ENCODE results near the gene NUMB.
"Not testable (repeated sequence)": the region's sequence is repeated elsewhere in the genome, so short reads cannot be mapped to it uniquely, and the experiment has no call there.

The NUMB gene

DNA sequence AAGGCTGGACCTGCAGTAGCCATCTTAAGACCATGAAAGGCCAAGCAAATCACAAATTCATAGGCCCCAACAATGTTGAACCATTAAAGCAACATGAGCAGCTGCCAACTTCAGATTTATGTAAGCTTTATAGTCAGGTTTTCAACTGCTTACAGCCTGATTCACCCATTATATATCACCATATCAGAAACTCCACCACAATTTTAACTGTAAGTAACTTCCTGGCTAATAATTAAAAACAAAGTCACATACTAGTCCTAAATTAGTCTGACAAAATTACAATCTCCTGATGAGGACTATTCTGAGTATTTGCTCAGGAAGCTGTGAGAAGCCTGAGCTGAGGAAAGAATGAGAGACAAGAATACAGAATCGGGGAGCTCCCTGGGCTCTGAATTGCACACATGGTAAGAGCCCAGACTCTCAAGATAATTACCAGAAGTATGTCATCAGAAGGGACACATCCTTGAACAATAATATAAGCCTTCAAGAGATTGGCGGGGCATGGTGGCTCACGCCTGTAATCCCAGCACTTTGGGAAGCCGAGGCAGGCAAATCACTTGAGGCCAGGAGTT, 55.1 kb downstream of the NUMB start:
- DNase-seq: no peak

DNA sequence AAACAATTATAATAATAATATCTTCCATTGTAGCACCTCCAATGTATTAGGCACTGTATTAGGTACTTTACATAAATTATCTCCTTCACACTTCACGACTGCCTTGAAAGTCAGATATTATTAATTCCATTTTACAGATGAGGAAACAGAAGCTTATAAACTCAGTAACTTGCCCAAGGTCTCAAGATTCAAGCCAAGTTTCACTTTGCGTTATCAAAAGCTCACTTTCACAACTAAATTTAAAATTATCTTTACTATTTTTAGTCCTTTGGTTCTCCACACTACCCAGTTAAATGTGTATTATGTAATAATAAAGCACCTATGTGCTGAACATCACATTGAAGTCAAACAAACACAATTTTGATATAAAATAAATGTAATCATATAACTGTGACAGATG, 55.8 kb downstream of the NUMB start:
- no peak for DNase-seq

DNA sequence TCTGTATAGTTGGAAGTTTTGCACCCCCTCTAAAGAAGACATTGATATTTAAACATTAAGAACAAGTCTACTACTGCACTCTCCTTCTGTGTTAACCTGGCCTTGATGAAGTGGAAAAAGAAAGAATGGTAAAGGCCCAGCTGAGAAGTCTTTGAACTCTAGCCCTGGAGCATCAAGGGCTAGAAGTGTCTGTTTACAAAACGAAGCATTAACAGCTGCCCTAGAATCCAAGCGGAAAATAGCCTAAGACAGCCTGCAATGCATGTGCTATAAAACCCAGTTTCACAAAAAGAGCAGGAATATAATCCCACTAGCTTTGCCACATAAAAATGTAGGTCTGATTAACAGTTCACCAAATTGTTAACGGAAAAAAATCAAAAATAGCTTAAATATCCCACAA, 60.5 kb downstream of the NUMB start:
- DNase-seq: no peak

DNA sequence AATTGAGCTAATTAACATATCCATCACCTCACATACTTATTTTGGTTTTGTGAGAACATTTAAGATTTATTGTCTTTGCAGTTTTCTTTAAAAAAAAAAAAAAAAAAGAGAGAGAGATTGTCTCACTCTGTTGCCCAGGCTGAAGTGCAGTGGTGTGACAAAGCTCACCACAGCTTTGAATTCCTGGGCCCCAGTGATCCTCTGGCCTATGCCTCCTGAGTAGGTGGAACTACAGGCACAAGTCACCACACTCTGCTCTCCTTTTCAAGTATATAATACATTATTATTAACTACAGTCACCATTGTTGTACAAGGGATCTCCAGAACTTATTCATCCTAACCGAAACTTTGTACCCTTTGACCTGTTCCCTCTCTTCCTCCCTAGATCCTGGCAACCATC, 64.0 kb downstream of the NUMB start:
- DNase-seq: no peak

DNA sequence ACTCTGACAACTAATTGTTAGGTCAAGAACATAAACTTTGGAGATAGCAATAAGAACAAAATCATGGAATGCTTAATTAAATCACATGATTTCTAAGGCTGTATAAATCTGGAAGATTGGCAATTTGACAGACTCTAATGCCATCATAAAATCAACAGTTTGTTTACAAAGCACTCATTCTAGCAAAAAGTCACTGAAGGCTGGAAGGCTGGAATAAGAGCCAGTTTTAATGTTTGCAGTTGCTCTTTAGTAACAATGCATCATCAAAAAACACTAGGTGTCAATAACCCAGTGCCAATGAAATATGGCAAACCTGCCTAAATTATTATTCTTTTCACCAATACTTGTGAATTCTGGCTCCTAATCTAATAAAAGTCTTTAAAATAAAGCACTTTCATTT, 65.0 kb downstream of the NUMB start:
- no peak for DNase-seq

DNA sequence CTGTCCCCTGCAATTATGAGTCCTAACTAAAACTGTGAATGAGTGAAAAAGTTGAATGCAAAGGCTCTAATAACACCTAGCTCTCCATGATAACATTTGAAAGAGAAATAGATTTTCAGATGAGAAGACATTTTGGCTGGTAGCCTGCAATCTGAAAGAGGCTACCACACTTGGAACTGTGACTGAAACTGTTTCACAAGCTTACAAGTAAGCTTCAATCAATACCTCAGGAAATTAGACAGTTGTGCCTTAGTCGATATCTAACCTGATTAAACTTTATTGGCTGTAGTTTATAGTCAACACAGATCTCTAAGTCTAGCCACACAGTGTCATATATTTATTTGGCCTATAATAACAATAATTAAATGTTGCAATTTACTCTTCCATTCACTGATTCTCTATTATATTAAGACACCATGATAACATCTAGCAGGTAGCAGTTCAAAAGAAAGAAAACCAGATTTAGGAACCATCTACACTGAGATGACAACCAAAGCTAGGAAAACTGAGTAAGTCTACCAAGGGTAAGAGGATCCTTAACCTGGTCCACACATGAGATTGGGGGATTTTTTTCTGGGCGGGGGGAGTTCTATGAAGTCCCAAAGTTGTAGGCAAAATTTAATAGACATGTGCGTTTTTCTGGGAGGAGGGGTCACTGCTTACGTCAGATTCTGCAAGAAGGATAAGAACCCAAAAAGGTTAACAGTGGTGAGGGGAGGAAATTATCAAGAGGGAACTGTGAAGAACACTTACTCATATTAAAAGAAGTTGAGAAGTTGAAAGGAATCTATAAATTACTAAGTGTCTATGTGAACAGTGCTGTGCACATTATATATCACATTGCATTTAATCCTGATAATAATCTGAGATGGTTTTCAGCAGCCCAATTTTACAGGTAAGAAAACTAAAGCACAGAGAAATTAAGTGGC, 65.8 kb downstream of the NUMB start:
- no peak for DNase-seq

DNA sequence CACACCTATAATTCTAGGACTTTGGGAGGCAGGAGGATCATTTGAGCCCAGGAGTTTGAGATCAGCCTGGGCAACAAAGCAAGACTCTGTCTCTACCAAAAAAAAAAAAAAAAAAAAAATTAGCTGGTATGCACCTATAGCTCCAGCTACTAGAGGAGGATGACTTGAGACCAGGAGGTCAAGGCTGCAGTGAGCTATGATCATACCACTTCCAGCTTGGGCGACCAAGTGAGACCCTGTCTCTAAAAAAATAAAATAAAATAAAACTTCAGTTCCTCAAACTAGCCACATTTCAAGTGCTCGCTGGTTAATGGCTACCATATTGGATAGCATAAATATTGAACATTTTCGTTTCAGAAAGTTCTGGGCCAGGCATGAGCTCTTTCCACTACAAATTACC, 70.5 kb downstream of the NUMB start:
- DNase-seq: not testable (repeated sequence)

DNA sequence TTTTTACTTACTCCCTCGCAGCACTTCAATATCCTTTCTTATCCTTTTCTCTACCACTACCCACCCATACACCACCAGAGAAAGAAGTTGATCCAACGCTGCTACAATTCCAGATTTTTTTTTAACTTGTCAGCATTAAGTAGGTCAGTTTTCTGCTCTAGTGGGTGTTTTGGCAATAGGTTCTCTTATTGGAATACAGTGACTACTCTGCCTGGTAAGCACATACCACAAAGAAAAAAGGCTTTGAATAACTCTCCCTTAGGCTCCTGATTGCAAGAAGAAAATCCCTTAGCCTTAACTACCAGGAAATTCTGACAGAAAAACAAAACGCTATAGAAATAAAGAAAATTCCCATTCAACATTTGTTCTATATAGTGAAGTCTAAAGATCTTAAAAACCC, 72.0 kb downstream of the NUMB start:
- no peak for DNase-seq

DNA sequence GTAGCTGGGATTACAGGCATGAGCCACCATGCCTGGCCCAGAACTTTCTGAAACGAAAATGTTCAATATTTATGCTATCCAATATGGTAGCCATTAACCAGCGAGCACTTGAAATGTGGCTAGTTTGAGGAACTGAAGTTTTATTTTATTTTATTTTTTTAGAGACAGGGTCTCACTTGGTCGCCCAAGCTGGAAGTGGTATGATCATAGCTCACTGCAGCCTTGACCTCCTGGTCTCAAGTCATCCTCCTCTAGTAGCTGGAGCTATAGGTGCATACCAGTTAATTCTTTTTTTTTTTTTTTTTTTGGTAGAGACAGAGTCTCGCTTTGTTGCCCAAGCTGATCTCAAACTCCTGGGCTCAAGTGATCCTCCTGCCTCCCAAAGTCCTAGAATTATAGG, 73.3 kb downstream of the NUMB start:
- DNase-seq: not testable (repeated sequence)

DNA sequence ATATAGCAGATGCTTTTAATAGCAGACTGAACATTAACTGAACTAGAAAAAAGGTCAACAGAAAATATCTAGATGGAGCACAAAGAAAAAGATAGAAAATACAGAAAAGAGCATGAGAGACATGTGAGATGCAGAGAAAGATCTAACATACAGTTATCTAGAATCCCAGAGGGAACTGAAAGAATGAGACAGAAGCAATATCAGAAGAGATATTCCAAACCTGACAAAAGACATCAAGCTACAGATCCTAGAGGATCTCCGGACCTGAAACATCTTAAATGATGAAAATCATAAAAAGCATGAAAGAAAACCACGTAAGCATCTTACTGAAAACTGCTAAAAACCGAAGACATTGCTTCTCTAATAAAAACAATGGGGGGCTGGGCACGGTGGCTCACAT, 75.0 kb downstream of the NUMB start:
- DNase-seq: no peak

DNA sequence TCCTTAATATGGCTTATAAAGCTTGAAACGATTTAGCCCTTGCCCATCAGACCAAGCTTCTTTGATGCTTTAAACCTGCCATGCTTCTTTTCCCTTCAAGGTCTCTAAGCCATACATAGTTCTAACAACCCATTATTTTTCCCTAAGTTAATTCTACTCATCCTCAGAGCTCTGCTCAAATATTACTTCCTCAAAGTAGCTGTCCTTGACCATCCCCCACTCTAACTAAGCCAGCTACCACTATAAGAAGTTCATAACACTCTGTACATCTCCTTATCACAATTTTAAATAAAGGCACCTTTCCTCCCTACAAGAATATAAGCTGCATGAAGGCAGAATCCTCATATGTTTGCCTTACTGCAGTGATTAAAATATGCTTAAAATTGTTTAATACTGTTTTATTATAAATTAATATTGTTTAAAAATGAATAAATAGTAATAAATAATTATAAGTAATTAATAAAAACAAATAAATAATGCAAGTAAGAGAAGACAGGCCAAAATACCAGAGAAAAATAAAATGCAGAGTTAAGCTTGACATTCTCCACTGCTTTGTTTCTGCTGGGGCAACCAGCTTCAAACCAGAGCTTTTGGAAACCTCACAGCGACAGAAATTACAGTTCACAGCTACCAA, 76.8 kb downstream of the NUMB start:
- no peak for DNase-seq

DNA sequence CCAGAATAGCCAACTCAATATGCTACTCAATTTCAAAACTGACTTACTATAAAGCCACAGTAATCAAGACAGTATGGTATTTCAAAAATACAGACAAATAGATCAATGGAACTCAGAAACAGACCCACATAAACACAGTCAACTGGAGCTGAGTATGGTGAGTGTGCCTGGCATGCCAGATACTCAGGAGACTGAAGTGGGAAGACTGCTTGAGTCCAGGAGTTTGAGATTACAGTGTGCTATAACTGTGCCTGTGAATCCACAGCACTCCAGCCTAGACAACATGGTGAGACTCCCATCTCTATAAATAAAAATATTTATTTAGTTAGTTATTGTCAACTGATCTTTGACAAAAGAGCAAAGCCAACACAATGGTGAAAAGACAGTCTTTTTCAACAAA, 81.8 kb downstream of the NUMB start:
- no peak for DNase-seq

DNA sequence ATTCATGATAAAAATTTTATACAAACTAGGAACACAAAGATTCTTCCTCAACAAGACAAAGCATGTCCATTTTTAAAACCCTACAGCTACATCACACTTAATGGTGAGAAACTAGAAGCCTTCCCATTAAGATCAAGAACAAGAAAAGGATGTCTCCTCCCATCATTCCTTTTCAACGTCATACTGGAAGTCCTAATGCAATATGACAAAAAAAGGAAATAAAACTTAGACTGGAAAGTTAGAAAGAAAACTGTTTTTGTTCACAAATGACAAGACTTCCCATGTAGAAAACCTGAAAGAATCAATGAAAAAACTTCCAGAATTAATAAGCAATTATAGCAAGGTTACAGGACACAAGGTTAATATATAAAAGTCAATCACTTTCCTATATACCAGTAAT, 82.5 kb downstream of the NUMB start:
- no peak for DNase-seq

DNA sequence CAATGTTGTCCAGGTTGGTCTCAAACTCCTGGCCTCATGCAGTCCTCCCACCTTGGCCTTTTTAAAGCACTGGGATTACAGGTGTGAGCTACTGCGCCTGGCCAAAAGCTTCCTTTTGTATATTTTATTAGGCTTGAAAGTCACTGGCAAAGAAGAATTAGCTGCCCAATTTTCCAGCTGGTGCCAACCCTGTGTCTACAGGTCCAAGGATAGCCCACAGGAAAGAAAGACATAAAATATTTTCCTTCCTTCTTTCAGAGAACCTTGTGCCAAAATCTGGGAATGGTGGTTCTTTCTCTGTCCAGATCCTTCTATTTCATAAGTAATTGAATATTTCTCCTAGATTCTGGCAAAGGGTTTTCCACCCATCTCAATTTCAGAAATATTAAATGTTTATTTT, 84.1 kb downstream of the NUMB start:
- no peak for DNase-seq

DNA sequence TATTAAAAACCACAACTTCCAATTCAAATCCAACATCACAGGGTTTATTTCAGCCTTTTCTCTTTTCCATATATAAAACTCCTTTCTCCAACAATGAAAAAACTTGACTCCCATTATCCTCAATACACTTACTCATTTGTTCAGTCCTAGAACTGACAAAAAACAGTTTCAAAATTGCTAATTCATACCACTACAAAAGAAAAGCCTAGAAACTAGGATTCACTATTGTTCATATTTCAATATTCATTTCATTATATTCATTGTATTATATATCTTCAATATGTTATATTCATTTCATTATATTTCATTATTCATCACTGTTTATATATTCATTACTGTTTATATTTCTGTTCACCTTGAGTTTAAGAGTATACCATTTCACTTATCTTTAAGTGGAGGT, 85.8 kb downstream of the NUMB start:
- no peak for DNase-seq

DNA sequence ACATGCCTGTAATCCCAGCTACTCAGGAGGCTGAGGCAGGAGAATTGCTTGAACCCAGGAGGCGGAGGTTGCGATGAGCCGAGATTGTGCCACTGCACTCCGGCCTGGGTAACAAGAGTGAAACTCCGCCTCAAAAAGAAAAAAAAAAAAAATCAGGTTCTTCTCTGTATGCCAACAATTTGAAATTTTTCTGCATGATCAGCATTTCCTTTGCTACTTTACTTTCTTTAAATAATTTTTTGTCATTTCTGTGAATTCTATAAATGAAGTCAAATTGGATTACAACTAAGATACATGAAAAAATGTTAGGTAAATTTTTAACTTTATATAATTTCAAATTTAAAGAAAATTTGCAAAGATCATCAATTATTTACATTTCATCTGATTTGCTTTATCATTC, 87.8 kb downstream of the NUMB start:
- no peak for DNase-seq

DNA sequence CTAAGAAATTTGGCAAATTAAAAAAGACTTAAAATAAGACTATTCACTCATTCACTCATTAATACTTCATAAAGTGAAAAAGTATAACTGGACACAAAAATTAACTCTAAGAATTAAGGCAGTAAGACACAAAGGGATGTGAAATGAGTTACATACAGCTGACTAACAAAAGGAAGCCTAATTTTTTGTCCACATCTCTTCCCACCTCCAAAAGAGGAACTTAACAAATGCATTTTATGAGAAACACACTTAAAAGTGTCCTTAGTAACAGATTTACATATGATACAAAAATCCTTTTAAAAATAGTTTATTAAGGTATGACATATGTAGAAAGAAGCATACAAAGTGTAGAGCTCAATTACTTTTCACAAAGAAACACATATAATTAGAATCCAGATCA, 88.9 kb downstream of the NUMB start:
- no peak for DNase-seq

DNA sequence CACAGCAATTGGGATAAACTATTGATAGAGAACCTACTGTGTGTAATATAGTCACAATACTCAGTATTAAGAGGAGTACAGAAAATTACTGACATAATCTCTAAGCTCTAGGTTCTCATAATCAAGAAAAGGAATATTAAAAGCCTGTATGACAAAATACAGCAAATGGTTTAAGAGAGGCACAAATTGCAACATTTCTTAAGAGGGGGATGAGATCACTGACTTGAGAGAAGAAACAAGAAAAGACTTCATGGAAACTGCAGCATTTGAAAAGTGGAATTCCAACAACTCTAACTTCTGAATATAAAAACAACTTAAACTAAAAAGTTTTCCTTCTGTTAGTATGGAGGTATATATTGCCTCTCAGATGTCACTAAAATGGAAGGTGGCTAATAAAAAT, 89.7 kb downstream of the NUMB start:
- no peak for DNase-seq

DNA sequence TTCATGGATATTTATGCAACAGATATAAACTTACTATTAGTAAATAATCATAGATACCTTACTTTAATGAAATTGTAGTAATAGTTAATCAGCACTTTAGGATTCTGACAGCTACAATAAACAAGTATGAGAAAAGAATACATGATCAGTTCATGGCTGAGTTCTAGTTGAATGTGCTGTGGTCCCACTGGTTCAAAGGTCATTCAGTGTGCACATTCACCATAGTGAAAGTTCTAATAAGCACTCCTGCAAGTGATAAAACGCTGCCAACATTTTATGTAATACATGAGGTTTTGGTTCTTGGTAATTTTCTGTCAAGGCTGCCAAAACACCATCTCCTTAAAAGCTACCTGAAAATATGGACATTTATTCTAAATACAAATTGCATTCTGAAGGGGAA, 92.6 kb downstream of the NUMB start:
- DNase-seq: no peak

DNA sequence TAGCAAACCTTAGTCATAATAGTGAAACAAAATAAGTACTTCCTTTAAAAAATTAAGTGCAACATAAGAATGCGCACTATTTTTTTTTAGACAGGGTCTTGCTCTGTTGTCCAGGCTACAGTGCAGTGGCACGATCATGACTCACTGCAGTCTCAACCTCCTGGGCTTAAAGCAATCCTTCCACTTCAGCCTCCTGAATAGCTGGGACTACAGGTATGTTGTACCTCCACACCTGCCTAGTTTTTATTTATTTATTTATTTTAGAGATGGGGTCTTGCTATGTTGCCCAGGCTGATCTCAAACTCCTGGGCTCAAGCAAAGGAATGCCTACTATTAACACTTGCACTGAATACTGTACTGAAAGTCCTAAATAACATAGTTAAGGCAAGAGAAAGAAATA, 93.8 kb downstream of the NUMB start:
- no peak for DNase-seq

DNA sequence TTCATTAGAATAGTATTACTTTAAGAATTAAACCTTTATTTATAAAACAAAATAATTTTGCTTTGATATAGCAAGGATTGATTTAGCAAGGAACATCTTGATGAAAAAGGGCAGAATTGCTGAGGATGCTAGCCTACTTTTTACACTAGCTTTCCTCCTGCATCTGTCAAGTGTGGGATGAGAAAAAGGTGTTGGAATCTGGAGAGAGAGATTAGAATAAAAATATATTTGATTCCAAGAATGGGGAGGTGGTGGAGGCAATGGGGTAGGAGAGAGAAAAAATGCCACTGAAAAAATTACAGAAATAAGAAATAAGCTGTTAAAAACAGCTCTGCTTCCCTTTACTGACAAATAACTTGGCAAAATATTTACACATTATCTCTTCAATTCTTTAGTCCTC, 98.9 kb downstream of the NUMB start:
- no peak for DNase-seq

DNA sequence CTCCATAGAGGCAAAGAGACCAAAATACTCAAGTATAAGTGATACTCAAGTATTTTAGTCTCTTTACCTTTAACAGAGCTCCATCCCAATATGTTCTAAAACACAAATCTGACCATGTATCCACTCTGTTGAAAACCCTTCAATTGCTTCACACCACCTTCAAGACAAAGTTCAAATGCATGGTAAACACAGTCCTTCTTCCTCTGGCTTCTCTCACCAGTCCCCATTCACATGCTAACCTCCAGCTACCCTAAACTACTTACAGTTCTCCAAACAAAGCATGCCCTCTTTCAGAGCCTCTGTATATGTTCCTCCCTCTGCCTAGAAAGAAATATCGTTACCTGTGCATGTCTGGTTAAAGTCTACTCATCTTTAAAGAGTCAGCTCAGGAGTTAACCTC, 100.2 kb downstream of the NUMB start:
- DNase-seq: no peak

DNA sequence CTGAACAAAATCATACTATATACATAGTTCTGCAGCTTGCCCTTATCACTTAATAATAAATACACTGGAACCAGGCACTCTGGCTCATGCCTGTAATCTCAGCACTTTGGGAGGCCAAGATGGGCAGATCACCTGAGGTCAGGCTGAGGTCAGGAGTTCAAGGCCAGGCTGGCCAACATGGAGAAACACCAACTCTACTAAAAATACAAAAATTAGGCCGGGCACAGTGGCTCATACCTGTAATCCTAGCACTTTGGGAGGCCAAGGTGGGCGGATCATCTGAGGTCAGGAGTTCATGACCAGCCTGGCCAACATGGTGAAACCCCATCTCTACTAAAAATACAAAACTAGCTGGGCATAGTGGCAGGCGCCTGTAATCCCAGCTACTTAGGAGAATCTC, 109.3 kb downstream of the NUMB start:
- DNase-seq: not testable (repeated sequence)

DNA sequence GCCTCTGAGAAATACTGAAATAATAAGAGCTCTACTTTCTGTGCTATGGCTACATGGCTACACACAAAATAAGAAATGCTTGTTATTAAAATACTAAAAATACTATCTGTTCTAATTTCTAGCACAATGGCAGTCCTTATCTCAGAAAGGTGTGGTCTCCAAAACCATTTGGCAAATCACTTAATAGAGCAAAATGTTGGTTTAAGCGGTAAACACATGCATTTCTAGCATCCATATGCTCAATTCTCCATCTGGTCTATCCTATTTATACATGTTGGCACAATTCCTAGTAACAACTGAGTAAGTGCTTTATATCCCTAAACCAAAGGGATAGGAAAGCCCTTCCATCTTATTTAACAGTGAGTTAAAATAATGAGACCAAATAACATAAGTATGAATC, 114.0 kb downstream of the NUMB start:
- DNase-seq: no peak
